Left lung (tissue), 10 donors: ENCODE measurements around the gene FMNL2. TPM values are rescaled to one million over a fixed set of nuclear protein-coding genes. Genes with fewer than 3 reads are reported as not detected.

Experiments used
- ATAC-seq: fragments of 200-7000 bp; cut with Tn5 transposase; one replicate; pipeline ENCODE4 v1.9.1; 2020; ENCODE audit warnings: moderate library complexity
- DNase-seq, 4 donors: peaks; one replicate each; pipeline ENCODE4 v3.0.0-alpha.2; 2013 to 2020
- H3K27ac ChIP-seq, 2 donors: fragments of 200-600 bp; sonication (generic) in 1 of 2; one replicate each; pipeline versions ENCODE4 v1.5.0 to v1.8.0; 2020 to 2021
- H3K27me3 ChIP-seq, 2 donors: fragments of 200-600 bp; sonication (generic) in 1 of 2; one replicate each; pipeline versions ENCODE4 v1.5.0 to v1.8.0; 2020 to 2021
- H3K36me3 ChIP-seq, 2 donors: fragments of 200-600 bp; sonication (generic) in 1 of 2; one replicate each; pipeline versions ENCODE4 v1.5.0 to v1.8.0; 2020 to 2021
- H3K4me1 ChIP-seq, 2 donors: fragments of 200-600 bp; one replicate each; pipeline ENCODE4 v1.8.0; 2021
- H3K4me3 ChIP-seq, 2 donors: fragments of 200-600 bp; sonication (generic) in 1 of 2; one replicate each; pipeline versions ENCODE4 v1.5.0 to v1.8.0; 2020 to 2021; ENCODE audit warnings: mild to moderate bottlenecking in 1 of 2
- H3K9me3 ChIP-seq, 2 donors: fragments of 200-600 bp; sonication (generic) in 1 of 2; one replicate each; pipeline versions ENCODE4 v1.5.0 to v1.8.0; 2020 to 2021
- CTCF ChIP-seq, 2 donors: fragments of 200-600 bp; sonication (generic) in 1 of 2; IDR thresholded peaks; one replicate each; pipeline versions ENCODE4 v1.5.0 to v1.8.0; 2021; ENCODE audit warnings: antibody characterized with exemption in 2 of 2
- intact Hi-C, 2 donors: fragments of 100-400 bp; cut with DNase I; formaldehyde crosslinking; loops; one replicate each; pipeline versions ENCODE4 v1.11.2 to v1.14.2; 2022
- polyA plus RNA-seq, 6 donors: library from polyadenylated mRNA; unstranded; fragments of 120-200 nt; gene quantifications; one replicate each; pipeline ENCODE4 v1.2.1, GENCODE V29; 2013; ENCODE audit not compliant: insufficient read length in 6 of 6
- total RNA-seq, 2 donors: library from RNA; stranded (reverse); fragmentation: NEBNext Ultra II Directional; extraction: Animal tissue kit (Norgen Biotek cat#: 25700); gene quantifications; one replicate each; pipeline ENCODE4 v1.2.1, GENCODE V29; 2021
- donor health status: DM: no; HTN: yes; CAD: no.
- donor health status: DM: no; HTN: no; CAD: no.

Gene FMNL2
- total and polyA plus RNA-seq, 8 donors = 36.3 to 90.0 (median 77.7) TPM

GRCh38 chr2:152572031-152572430 is 237.1 kb downstream of the FMNL2 start:
- Histone ChIP-seq H3K4me1 (no peaks in the 10 kb centered on the region), H3K36me3 (no peaks in the 10 kb centered on the region), H3K27ac (no peak overlapping the region), H3K9me3 (no peaks in the 10 kb centered on the region), H3K4me3 (no peak overlapping the region), H3K27me3 (no peaks in the 10 kb centered on the region)
- TF ChIP-seq CTCF (IDR thresholded peaks at IDR 0.05) = no peak
- DNase-seq (no peak), ATAC-seq (no peak)
- intact Hi-C loops = no loop called here

- H3K27ac ChIP-seq = peak overlapping the region in 1 of 2 donors; percentile 30
- H3K4me1 ChIP-seq = no peaks in the 10 kb centered on the region
- no peak for TF ChIP-seq CTCF (IDR thresholded peaks at IDR 0.05)
- H3K4me3 ChIP-seq = no peak overlapping the region
- intact Hi-C loops = no loop called here
- no peaks in the 10 kb centered on the region for H3K36me3 ChIP-seq
- peak; percentile 83 for ATAC-seq
- DNase-seq = no peak
- no peaks in the 10 kb centered on the region for H3K27me3 ChIP-seq
- H3K9me3 ChIP-seq = no peaks in the 10 kb centered on the region
Observed at GRCh38 chr2:152573168-152573567, 238.2 kb downstream of the FMNL2 start.

- H3K4me1 ChIP-seq = no peaks in the 10 kb centered on the region
- H3K27me3 ChIP-seq = no peaks in the 10 kb centered on the region
- no peaks in the 10 kb centered on the region for H3K36me3 ChIP-seq
- ATAC-seq (no peak), DNase-seq (no peak)
- no peak for TF ChIP-seq CTCF (IDR thresholded peaks at IDR 0.05)
- no peaks in the 10 kb centered on the region for H3K9me3 ChIP-seq
- H3K27ac ChIP-seq = no peak overlapping the region
- intact Hi-C loops = no loop called here
- no peak overlapping the region for H3K4me3 ChIP-seq
Observed at GRCh38 chr2:152577579-152577978, 242.6 kb downstream of the FMNL2 start.

- no peak for TF ChIP-seq CTCF (IDR thresholded peaks at IDR 0.05)
- H3K4me1 ChIP-seq = no peaks in the 10 kb centered on the region
- H3K36me3 ChIP-seq = no peaks in the 10 kb centered on the region
- ATAC-seq = no peak
- H3K9me3 ChIP-seq = no peaks in the 10 kb centered on the region
- no peak overlapping the region for H3K4me3 ChIP-seq
- intact Hi-C loops = no loop called here
- DNase-seq = no peak
- H3K27ac ChIP-seq = no peak overlapping the region
- no peaks in the 10 kb centered on the region for H3K27me3 ChIP-seq
Observed at GRCh38 chr2:152578573-152578972, 243.6 kb downstream of the FMNL2 start.

- peaks cover 0 to 2% of the 10 kb centered on the region in 2 donors for H3K4me1 ChIP-seq
- TF ChIP-seq CTCF (IDR thresholded peaks at IDR 0.05) = no peak
- H3K9me3 ChIP-seq = no peaks in the 10 kb centered on the region
- H3K27ac ChIP-seq = no peak overlapping the region
- no peak overlapping the region for H3K4me3 ChIP-seq
- no peaks in the 10 kb centered on the region for H3K36me3 ChIP-seq
- no peaks in the 10 kb centered on the region for H3K27me3 ChIP-seq
- intact Hi-C loops = no loop called here
- ATAC-seq = no peak
- no peak for DNase-seq
Observed at GRCh38 chr2:152580714-152581113, 245.7 kb downstream of the FMNL2 start.
